GOT3 (cell line): ENCODE measurements around the gene HAO2.

Experiments
- DNase-seq: peaks from one replicate; lab custom pipeline; 2025; ENCODE audit warnings: mixed read lengths; lab: John Stamatoyannopoulos, UW

HAO2 gene

DNA sequence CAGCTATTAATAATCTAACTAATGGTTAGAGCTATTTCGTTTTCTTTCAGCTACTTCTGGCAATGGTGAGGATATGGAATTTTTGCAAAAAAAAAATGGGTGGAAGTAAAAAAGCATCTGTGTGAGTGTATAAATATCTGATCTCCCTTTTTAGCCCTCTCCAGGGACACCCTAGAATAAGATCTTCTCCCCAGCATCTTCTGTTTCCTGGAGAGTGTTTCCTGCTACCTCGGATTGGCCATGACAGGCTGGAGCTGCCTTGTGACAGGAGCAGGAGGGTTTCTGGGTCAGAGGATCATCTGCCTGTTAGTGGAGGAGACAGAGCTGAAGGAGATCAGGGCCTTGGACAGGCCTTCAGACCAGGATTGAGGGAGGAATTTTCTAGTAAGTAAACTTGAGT lies 70.2 kb downstream of the HAO2 start:
- no peak for DNase-seq

DNA sequence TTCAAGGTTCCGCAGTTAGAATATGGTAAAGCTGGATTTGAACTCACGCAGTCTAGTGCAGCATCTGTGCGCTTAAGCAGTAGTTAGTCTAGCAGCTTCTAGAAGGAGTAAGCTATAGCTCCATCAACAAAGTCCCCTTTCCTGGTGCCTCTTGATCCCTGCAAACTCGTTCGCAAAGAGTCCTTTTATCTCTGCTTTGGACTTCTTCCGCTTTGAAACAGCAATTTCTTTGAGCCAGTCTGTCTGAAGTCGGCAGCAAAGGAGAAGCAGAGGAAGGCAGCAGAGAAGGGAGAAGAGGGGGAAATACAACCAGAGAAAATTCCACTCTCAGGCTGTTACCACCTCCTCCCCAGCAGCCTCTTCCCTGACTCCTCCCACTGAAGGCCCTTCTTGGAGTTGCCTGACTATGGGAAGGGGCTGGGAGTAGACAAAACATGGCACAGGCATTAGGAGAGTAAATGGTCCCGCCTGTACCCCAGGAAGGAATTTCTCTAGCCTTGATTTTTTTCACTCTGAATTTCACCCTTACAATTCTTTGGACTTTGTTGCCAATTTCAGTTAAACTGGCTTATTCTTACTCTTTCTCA lies 72.2 kb downstream of the HAO2 start:
- DNase-seq = no peak

DNA sequence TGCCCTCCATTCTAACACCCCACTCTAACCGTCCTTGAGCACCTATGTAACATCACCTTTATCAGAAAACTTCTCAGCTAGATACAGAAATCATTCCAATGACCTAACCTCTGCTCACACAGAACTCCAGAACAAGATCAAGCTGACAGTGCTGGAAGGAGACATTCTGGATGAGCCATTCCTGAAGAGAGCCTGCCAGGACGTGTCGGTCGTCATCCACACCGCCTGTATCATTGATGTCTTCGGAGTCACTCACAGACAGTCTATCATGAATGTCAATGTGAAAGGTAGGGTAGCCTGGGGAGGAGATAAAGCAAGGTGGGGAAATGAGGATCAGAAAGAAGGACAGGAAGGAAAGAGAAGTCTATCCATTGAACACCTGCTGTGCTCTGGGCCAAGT lies 74.2 kb downstream of the HAO2 start:
- DNase-seq = no peak
